C4-2B (cell line): Measurements from ENCODE around the gene CEACAM8.

Experiments used
- CTCF ChIP-seq: fragments of 450-650 bp; conservative IDR thresholded peaks from 2 replicates; pipeline ENCODE4 v1.5.1; 2017; ENCODE audit warnings: mild to moderate bottlenecking
- ZFX ChIP-seq: fragments of 450-650 bp; IDR thresholded peaks from 2 replicates; pipeline ENCODE4 v1.6.1; 2017

- TF ChIP-seq CTCF (peak; percentile 81), ZFX (no peak)
These were observed 12.1 kb upstream of the CEACAM8 start for GRCh38 chr19:42606660-42607351.
